Neural progenitor cell (in vitro differentiated cells): ENCODE data around the gene LIMK2. TPM values are rescaled to one million over a fixed set of nuclear protein-coding genes. Genes with fewer than 3 reads are reported as not detected.
"Not testable (repeated sequence)": the region's sequence is repeated elsewhere in the genome, so short reads cannot be mapped to it uniquely, and the experiment has no call there.

ENCODE experiments used
- DNase-seq: peaks from one replicate; pipeline ENCODE4 v3.0.0-alpha.2; 2016; ENCODE audit warnings: low spot score
- H2AFZ ChIP-seq: fragments of 200-600 bp; sonication (generic); replicated peaks from 2 replicates; pipeline ENCODE4 v1.6.1; 2016; ENCODE audit warnings: antibody characterized with exemption
- H3F3A ChIP-seq: fragments of 200-600 bp; sonication (generic); 2 replicates; pipeline ENCODE4 v1.6.1; 2016; ENCODE audit warnings: antibody characterized with exemption, low read depth
- H3K27ac ChIP-seq: fragments of 200-600 bp; sonication (generic); 2 replicates; pipeline ENCODE4 v1.5.1; 2016; ENCODE audit warnings: mild to moderate bottlenecking
- H3K27me3 ChIP-seq: fragments of 200-600 bp; sonication (generic); 2 replicates; pipeline ENCODE4 v1.6.1; 2016; ENCODE audit warnings: mild to moderate bottlenecking, moderate library complexity
- H3K36me3 ChIP-seq: fragments of 200-600 bp; sonication (generic); 2 replicates; pipeline ENCODE4 v1.5.1; 2016
- H3K4me1 ChIP-seq: fragments of 200-600 bp; sonication (generic); 2 replicates; pipeline ENCODE4 v1.6.1; 2016; ENCODE audit warnings: mixed run types
- H3K4me2 ChIP-seq: fragments of 200-600 bp; sonication (generic); 2 replicates; pipeline ENCODE4 v1.6.1; 2016
- H3K4me3 ChIP-seq: fragments of 200-600 bp; sonication (generic); 2 replicates; pipeline ENCODE4 v1.5.1; 2016
- H3K79me2 ChIP-seq: fragments of 200-600 bp; sonication (generic); 2 replicates; pipeline ENCODE4 v1.6.1; 2016; ENCODE audit warnings: low read depth
- H3K9ac ChIP-seq: fragments of 200-600 bp; sonication (generic); 2 replicates; pipeline ENCODE4 v1.6.1; 2016
- H3K9me3 ChIP-seq: fragments of 200-600 bp; sonication (generic); 2 replicates; pipeline ENCODE4 v1.5.1; 2016; ENCODE audit warnings: low read depth
- H4K20me1 ChIP-seq: fragments of 200-600 bp; sonication (generic); 2 replicates; pipeline ENCODE4 v1.6.1; 2016; ENCODE audit warnings: low read depth
- H3K27ac Mint-ChIP-seq: 3 replicates; pipeline ENCODE4 v1.8.0; 2021; ENCODE audit warnings: mixed read lengths
- H3K27me3 Mint-ChIP-seq: 2 replicates; pipeline ENCODE4 v1.8.0; 2022; ENCODE audit warnings: low read depth, mild to moderate bottlenecking, inconsistent platforms, moderate library complexity, mixed read lengths; ENCODE audit not compliant: insufficient read depth
- H3K36me3 Mint-ChIP-seq: 3 replicates; pipeline ENCODE4 v1.8.0; 2021; ENCODE audit warnings: mixed read lengths
- H3K4me1 Mint-ChIP-seq: 3 replicates; pipeline ENCODE4 v1.8.0; 2021; ENCODE audit warnings: mixed read lengths
- H3K4me3 Mint-ChIP-seq: 3 replicates; pipeline ENCODE4 v1.8.0; 2021; ENCODE audit warnings: mild to moderate bottlenecking, moderate library complexity, mixed read lengths
- H3K9me3 Mint-ChIP-seq: 3 replicates; pipeline ENCODE4 v1.8.0; 2020; ENCODE audit warnings: mixed read lengths
- EZH2 ChIP-seq: fragments of 200-600 bp; sonication (generic); IDR thresholded peaks from 2 replicates; pipeline ENCODE4 v1.6.1; 2017; ENCODE audit warnings: antibody characterized with exemption, mild to moderate bottlenecking, moderate library complexity
- EZH2phosphoT487 ChIP-seq: fragments of 200-600 bp; sonication (generic); IDR thresholded peaks from 2 replicates; pipeline ENCODE4 v1.6.1; 2017; ENCODE audit warnings: antibody characterized with exemption
- total RNA-seq: library from RNA; depleted of rRNA; stranded (reverse); fragments of >200 nt; gene quantifications from 2 replicates; pipeline ENCODE4 v1.2.3, GENCODE V29; 2015; ENCODE audit warnings: low replicate concordance
- TF ChIP-seq, protein P1 (sequence below): fragments of 200-600 bp; sonication (generic); IDR thresholded peaks from 2 replicates; pipeline ENCODE4 v1.5.1; 2017; ENCODE audit warnings: antibody characterized with exemption, mild to moderate bottlenecking

The LIMK2 gene
- total RNA-seq, 1 donor from 2014 or later: 28.1 TPM

DNA sequence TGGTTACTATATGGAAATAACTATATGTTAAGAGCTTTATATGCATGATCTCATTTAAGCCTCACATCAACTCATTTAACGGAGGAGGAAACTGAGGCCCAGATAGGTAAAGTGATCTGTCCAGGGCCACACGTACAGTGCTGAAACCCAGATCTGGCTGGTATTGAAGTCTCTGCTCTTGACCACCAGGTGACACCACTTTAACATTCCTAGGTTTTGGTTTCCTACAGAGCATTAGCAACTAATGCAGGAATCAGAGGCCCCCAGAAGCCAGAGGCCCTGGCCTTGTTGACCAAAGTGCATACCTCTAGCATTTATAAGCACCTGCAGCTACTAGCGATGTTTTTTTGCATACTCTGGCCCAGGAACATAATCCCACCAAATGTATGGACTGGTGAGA lies 12.9 kb upstream of the LIMK2 start:
- Mint-ChIP-seq H3K4me3 (no peak overlapping the region), H3K4me1 (no peaks in the 10 kb centered on the region), H3K9me3 (no peaks in the 10 kb centered on the region), H3K36me3 (peaks cover 8% of the 10 kb centered on the region), H3K27ac (no peak overlapping the region), H3K27me3 (no peaks in the 10 kb centered on the region)
- Histone ChIP-seq H2AFZ (no peak overlapping the region), H3K4me3 (no peak overlapping the region), H3K27me3 (no peaks in the 10 kb centered on the region), H3K79me2 (no peaks in the 10 kb centered on the region), H4K20me1 (no peaks in the 10 kb centered on the region), H3K27ac (no peak overlapping the region), H3K9ac (no peak overlapping the region), H3K4me2 (no peak overlapping the region), H3K9me3 (no peaks in the 10 kb centered on the region), H3K36me3 (no peaks in the 10 kb centered on the region), H3F3A (no peaks in the 10 kb centered on the region), H3K4me1 (no peaks in the 10 kb centered on the region)
- DNase-seq: no peak
- no peak for TF ChIP-seq EZH2phosphoT487
- TF ChIP-seq, protein P1, sequence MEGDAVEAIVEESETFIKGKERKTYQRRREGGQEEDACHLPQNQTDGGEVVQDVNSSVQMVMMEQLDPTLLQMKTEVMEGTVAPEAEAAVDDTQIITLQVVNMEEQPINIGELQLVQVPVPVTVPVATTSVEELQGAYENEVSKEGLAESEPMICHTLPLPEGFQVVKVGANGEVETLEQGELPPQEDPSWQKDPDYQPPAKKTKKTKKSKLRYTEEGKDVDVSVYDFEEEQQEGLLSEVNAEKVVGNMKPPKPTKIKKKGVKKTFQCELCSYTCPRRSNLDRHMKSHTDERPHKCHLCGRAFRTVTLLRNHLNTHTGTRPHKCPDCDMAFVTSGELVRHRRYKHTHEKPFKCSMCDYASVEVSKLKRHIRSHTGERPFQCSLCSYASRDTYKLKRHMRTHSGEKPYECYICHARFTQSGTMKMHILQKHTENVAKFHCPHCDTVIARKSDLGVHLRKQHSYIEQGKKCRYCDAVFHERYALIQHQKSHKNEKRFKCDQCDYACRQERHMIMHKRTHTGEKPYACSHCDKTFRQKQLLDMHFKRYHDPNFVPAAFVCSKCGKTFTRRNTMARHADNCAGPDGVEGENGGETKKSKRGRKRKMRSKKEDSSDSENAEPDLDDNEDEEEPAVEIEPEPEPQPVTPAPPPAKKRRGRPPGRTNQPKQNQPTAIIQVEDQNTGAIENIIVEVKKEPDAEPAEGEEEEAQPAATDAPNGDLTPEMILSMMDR: peak; percentile 21

- not testable (repeated sequence) for H3K9me3 ChIP-seq, H3K27ac ChIP-seq, H3K4me3 Mint-ChIP-seq, H3K4me2 ChIP-seq, H4K20me1 ChIP-seq, H3K36me3 ChIP-seq, H3K4me1 ChIP-seq, H3K27me3 Mint-ChIP-seq, H3K79me2 ChIP-seq, H3K9me3 Mint-ChIP-seq, H3K27ac Mint-ChIP-seq, H3F3A ChIP-seq, H3K4me1 Mint-ChIP-seq, H3K9ac ChIP-seq, H3K4me3 ChIP-seq, H3K27me3 ChIP-seq, DNase-seq, H2AFZ ChIP-seq
- peaks cover 13% of the 10 kb centered on the region for H3K36me3 Mint-ChIP-seq
Observed at GRCh38 chr22:31204352-31204984, 7.6 kb upstream of the LIMK2 start.

- not testable (repeated sequence) for DNase-seq, H3K4me2 ChIP-seq, H3K9me3 Mint-ChIP-seq, H3K9ac ChIP-seq, H3K4me1 ChIP-seq, H3K4me3 ChIP-seq, H3K9me3 ChIP-seq, H3K4me1 Mint-ChIP-seq, H2AFZ ChIP-seq, H3K27me3 Mint-ChIP-seq, H3K79me2 ChIP-seq, H3K27ac Mint-ChIP-seq, H3F3A ChIP-seq, H3K27me3 ChIP-seq, H3K36me3 ChIP-seq, H3K4me3 Mint-ChIP-seq, H4K20me1 ChIP-seq, H3K27ac ChIP-seq
- H3K36me3 Mint-ChIP-seq: peaks cover 13% of the 10 kb centered on the region
Observed at GRCh38 chr22:31205059-31205458, 7.0 kb upstream of the LIMK2 start.

- not testable (repeated sequence) for H3K27me3 ChIP-seq, H3K27me3 Mint-ChIP-seq, H4K20me1 ChIP-seq, H3K4me3 ChIP-seq, H3K9me3 ChIP-seq, H3K79me2 ChIP-seq, H2AFZ ChIP-seq, H3K4me2 ChIP-seq, DNase-seq, H3K4me1 Mint-ChIP-seq, H3K27ac ChIP-seq, H3K36me3 ChIP-seq, H3F3A ChIP-seq, H3K9me3 Mint-ChIP-seq, H3K9ac ChIP-seq, H3K4me1 ChIP-seq, H3K4me3 Mint-ChIP-seq, H3K27ac Mint-ChIP-seq
- H3K36me3 Mint-ChIP-seq: peaks cover 13% of the 10 kb centered on the region
Observed at GRCh38 chr22:31206460-31206859, 5.6 kb upstream of the LIMK2 start.

DNA sequence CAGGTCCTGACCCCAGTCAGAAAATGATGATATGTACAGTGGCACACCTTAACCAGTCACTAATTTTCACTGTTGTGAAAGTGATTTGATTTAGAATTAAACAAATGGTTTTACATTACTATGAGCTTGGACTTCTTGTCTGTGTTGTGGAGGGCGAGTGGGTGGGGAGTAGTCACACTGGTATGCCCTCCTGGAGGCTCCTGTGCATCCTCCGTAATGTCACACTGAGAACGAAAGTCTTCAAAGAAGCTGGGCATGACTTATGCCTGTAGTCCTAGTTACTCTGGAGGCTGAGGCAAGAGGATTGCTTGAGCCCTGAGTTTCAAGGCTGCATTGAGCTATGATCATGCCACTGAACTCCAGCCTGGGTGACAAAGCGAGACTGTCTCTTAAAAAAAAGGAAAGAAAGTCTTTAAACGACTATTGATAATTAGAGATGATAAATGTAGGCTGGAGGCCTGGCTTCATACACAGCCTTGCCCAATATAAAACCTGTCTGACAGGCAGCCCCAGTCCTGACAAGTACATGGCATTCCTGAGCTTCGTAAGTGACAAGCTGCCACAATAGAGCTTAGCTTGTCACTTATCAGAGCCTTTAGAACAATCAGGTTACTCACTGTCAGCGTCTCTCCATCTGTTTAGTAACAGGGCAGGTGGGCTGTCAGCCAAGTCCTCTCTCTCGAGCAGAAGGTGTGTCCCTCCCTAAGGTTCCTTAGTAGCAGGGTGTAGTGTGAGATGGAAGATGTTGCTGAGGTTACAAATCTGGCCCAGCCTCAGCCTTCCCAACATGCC lies 5.0 kb upstream of the LIMK2 start:
- H3K9me3 Mint-ChIP-seq: no peaks in the 10 kb centered on the region
- H3K36me3 Mint-ChIP-seq: peaks cover 12% of the 10 kb centered on the region
- TF ChIP-seq EZH2phosphoT487: no peak
- TF ChIP-seq EZH2: no peak
- TF ChIP-seq, protein P1: no peak
- H3K27me3 Mint-ChIP-seq: peaks cover 5% of the 10 kb centered on the region
- peaks cover 6% of the 10 kb centered on the region for H3F3A ChIP-seq
- H4K20me1 ChIP-seq: no peaks in the 10 kb centered on the region
- no peak overlapping the region for H3K27ac ChIP-seq
- H3K27ac Mint-ChIP-seq: no peak overlapping the region
- H3K4me1 Mint-ChIP-seq: peaks cover 7% of the 10 kb centered on the region
- H3K36me3 ChIP-seq: no peaks in the 10 kb centered on the region
- DNase-seq: no peak
- no peaks in the 10 kb centered on the region for H3K27me3 ChIP-seq
- H3K4me2 ChIP-seq: no peak overlapping the region
- no peak overlapping the region for H3K4me3 Mint-ChIP-seq
- no peak overlapping the region for H2AFZ ChIP-seq
- no peaks in the 10 kb centered on the region for H3K9me3 ChIP-seq
- H3K9ac ChIP-seq: no peak overlapping the region
- no peak overlapping the region for H3K4me3 ChIP-seq
- H3K79me2 ChIP-seq: no peaks in the 10 kb centered on the region
- peaks cover 5% of the 10 kb centered on the region for H3K4me1 ChIP-seq
